Activated CD4-positive, CD25-positive, alpha-beta regulatory T cell (primary cell): ENCODE data around the gene ABCG2.

Experiments
- DNase-seq, 4 experiments: peaks; one replicate each; lab custom pipeline; 2025; lab: John Stamatoyannopoulos, UW

Gene ABCG2

GRCh38 chr4:88064410-88064809, 94.0 kb downstream of the ABCG2 start:
- DNase-seq, result no peak

- DNase-seq, result no peak
Observed at GRCh38 chr4:88063634-88064296, 94.7 kb downstream of the ABCG2 start.

- no peak for DNase-seq
Observed at GRCh38 chr4:88062843-88063242, 95.6 kb downstream of the ABCG2 start.

- no peak for DNase-seq
Observed at GRCh38 chr4:88062311-88062710, 96.1 kb downstream of the ABCG2 start.

GRCh38 chr4:88060431-88060830, 98.0 kb downstream of the ABCG2 start:
- no peak for DNase-seq

- no peak for DNase-seq
Observed at GRCh38 chr4:88059766-88060165, 98.7 kb downstream of the ABCG2 start.

GRCh38 chr4:88058295-88058694, 100.1 kb downstream of the ABCG2 start:
- no peak for DNase-seq

GRCh38 chr4:88054901-88055300, 103.5 kb downstream of the ABCG2 start:
- no peak for DNase-seq

GRCh38 chr4:88054229-88054628, 104.2 kb downstream of the ABCG2 start:
- no peak for DNase-seq

- no peak for DNase-seq
Observed at GRCh38 chr4:88045021-88045420, 113.4 kb downstream of the ABCG2 start.

GRCh38 chr4:88043586-88044340, 114.7 kb downstream of the ABCG2 start:
- no peak for DNase-seq

GRCh38 chr4:88043001-88043400, 115.4 kb downstream of the ABCG2 start:
- DNase-seq, result no peak

GRCh38 chr4:88041626-88042025, 116.8 kb downstream of the ABCG2 start:
- no peak for DNase-seq

- no peak for DNase-seq
Observed at GRCh38 chr4:88040707-88041106, 117.7 kb downstream of the ABCG2 start.
